ENCODE data around the gene CCDC149. TPM values are rescaled to one million over a fixed set of nuclear protein-coding genes. Genes with fewer than 3 reads are reported as not detected.

The CCDC149 gene
- total RNA-seq, 1 donor from 2014 or later: 16.7 TPM

DNA sequence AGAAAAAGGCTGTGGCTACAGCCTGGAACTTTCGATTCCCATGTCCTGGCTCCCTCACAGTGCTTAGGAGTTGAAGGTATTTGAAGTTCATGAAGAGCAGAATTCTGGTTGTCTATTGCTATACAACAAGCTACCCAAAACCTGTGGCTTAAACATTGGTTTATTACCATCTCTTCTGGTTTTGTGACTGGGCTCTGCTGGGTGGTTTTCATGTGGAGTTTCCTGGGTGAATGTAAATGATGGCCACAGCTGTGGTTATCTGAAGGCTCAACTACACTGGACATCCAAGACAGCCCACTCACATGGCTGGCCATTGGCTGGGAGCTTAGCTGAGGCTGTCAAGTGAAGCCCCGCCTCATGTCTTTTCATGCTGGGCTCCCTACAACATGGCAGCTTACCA, 7.2 kb upstream of the CCDC149 start:
- TF ChIP-seq POLR2A (IDR thresholded peaks at IDR 0.05): no peak
- TF ChIP-seq, protein P1, sequence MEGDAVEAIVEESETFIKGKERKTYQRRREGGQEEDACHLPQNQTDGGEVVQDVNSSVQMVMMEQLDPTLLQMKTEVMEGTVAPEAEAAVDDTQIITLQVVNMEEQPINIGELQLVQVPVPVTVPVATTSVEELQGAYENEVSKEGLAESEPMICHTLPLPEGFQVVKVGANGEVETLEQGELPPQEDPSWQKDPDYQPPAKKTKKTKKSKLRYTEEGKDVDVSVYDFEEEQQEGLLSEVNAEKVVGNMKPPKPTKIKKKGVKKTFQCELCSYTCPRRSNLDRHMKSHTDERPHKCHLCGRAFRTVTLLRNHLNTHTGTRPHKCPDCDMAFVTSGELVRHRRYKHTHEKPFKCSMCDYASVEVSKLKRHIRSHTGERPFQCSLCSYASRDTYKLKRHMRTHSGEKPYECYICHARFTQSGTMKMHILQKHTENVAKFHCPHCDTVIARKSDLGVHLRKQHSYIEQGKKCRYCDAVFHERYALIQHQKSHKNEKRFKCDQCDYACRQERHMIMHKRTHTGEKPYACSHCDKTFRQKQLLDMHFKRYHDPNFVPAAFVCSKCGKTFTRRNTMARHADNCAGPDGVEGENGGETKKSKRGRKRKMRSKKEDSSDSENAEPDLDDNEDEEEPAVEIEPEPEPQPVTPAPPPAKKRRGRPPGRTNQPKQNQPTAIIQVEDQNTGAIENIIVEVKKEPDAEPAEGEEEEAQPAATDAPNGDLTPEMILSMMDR (IDR thresholded peaks at IDR 0.05): no peak
- no peak for TF ChIP-seq POLR2AphosphoS5 (IDR thresholded peaks at IDR 0.05; ENCODE audit: insufficient read depth in 1 of 2, low read depth in 1 of 2)
- H3K36me3 ChIP-seq: no peaks in the 10 kb centered on the region
- intact Hi-C loops (cut with DNase I): no loop called here

DNA sequence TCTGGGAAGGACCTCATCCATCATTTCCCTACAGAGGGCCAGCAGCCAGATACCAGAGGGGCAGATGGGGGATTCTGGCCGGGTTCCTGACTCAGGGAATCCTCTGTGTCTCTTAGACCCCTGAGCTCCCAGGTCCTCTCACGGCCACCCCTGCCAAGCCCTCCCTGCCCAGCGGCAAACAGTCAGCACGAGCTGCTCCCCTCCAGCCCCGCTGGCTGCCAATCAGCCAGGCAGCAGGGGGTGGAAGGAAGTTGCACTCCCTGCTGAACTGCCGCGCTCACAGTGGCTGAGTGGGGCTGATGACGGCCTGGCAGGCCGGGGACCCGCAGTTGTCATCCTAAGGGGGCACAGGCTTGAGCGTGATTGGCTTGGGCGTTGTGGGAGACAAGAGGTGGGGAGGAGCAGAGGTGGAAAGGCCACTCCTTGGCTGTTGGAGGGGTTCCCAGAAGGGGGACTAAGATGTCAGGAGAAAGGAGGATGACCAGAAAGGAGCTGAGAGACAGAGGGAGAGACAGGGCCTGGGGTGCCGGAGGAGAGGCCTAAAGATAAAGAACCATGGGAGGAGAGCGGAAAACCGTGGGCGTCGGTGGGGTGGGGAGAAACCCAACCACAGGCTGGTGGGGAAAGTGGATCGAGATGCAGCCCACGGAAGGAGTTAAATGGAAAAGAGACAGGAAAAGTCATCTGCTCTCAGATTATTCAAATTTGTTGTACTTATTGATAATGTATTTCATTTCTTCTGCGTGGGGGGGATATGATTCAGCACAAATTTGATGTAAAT, 4.4 kb upstream of the CCDC149 start:
- TF ChIP-seq POLR2AphosphoS5 (IDR thresholded peaks at IDR 0.05; ENCODE audit: insufficient read depth in 1 of 2, low read depth in 1 of 2) (no peak), POLR2A (IDR thresholded peaks at IDR 0.05) (no peak)
- TF ChIP-seq, protein P1 (IDR thresholded peaks at IDR 0.05): no peak
- intact Hi-C loops (cut with DNase I): no loop called here
- H3K27me3 ChIP-seq: no peaks in the 10 kb centered on the region
- no peak overlapping the region for H3K27ac ChIP-seq
- no peak overlapping the region for H3K4me3 ChIP-seq
- H3K36me3 ChIP-seq: no peaks in the 10 kb centered on the region
- no peak for DNase-seq (ENCODE audit: extremely low spot score in 2 of 2)
- H3K4me1 ChIP-seq: peaks cover 2% of the 10 kb centered on the region
- H3K9me3 ChIP-seq: no peaks in the 10 kb centered on the region

More for the DNA sequence above, 7.2 kb upstream of the CCDC149 start:
- no peaks in the 10 kb centered on the region for H3K9me3 ChIP-seq
- no peak for DNase-seq (ENCODE audit: extremely low spot score in 2 of 2)
- no peaks in the 10 kb centered on the region for H3K27me3 ChIP-seq
- H3K27ac ChIP-seq: no peak overlapping the region
- H3K4me3 ChIP-seq: no peak overlapping the region
- no peaks in the 10 kb centered on the region for H3K4me1 ChIP-seq

DNA sequence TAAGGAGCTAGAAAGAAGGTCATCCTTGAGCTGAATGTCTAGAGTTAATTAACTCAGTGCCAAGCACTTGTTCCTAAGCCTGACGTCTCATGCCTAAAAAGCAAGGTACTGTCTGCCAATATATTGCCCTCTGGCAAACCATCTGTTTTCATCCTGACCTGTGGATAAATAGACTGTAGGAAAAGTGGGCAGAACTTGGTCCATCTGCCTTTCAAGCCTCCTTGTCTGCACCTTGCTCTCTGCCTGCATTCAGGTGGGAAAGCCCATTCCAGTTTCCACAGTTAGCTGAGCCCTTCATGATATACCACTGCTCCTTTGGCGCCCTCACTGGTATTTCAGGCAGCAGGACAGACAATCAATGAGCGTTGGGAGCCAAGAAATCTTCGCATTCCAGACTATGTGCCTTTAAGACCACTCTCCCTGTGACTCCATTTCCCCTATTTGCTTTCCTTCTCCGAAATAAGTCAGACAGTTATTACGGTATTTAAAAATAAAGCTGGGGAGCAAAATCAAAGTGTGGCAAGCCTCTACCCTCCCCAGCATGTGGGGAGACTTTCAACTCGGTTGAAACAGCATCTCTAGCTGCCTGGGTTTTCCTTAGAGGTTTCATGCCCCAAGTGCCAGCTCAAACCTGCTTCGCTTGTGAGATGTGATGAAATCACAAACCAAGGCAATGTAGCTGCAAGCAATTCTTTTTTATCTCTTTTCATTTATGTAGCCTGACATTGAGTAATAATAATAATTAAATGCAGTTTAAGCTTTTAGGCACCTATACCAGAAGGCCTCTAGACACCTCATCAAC, 2.5 kb upstream of the CCDC149 start:
- Histone ChIP-seq H3K27me3 (no peaks in the 10 kb centered on the region), H3K9me3 (no peaks in the 10 kb centered on the region), H3K4me3 (no peak overlapping the region), H3K36me3 (peaks cover 0 to 6% of the 10 kb centered on the region in 2 donors), H3K27ac (no peak overlapping the region), H3K4me1 (peaks cover 13% of the 10 kb centered on the region)
- TF ChIP-seq POLR2A (IDR thresholded peaks at IDR 0.05): no peak
- TF ChIP-seq POLR2AphosphoS5 (IDR thresholded peaks at IDR 0.05; ENCODE audit: insufficient read depth in 1 of 2, low read depth in 1 of 2): no peak
- TF ChIP-seq, protein P1 (IDR thresholded peaks at IDR 0.05): no peak
- intact Hi-C loops (cut with DNase I): no loop called here
- DNase-seq (ENCODE audit: extremely low spot score in 2 of 2): no peak

GRCh38 chr4:24914460-24914859, 1.6 kb upstream of the CCDC149 start:
- intact Hi-C loops (cut with DNase I): loop anchor here (5.0 kb wide), 1 partner anchor 52 kb away; no protein-coding TSS in a partner anchor

More at GRCh38 chr4:24914460-24914859, 1.6 kb upstream of the CCDC149 start:
- Histone ChIP-seq H3K9me3 (no peaks in the 10 kb centered on the region), H3K36me3 (peaks cover 0 to 15% of the 10 kb centered on the region in 2 donors), H3K27ac (no peak overlapping the region), H3K4me3 (no peak overlapping the region), H3K27me3 (no peaks in the 10 kb centered on the region), H3K4me1 (peaks cover 13% of the 10 kb centered on the region)
- no peak for DNase-seq (ENCODE audit: extremely low spot score in 2 of 2)
- TF ChIP-seq POLR2A (IDR thresholded peaks at IDR 0.05) (no peak), POLR2AphosphoS5 (IDR thresholded peaks at IDR 0.05; ENCODE audit: insufficient read depth in 1 of 2, low read depth in 1 of 2) (no peak)
- TF ChIP-seq, protein P1 (IDR thresholded peaks at IDR 0.05): no peak

Measured in vagina (tissue), 2 donors.